ENCODE data around the gene PIGC.

The PIGC gene

GRCh38 chr1:172443666-172444453 lies at the start of gene PIGC:
TSS of gene PIGC (minus strand) at chr1:172444069. CDS start at chr1:172442622, 1,447 bp downstream.
- peak; percentile 72 for DNase-seq (ENCODE audit: low read depth)

GRCh38 chr1:172492421-172492820 lies 48.6 kb upstream of the PIGC start:
- no peak for DNase-seq (ENCODE audit: low read depth)

GRCh38 chr1:172489847-172490246 lies 46.0 kb upstream of the PIGC start:
- DNase-seq (ENCODE audit: low read depth), result no peak

GRCh38 chr1:172488393-172488792 lies 44.5 kb upstream of the PIGC start:
- DNase-seq (ENCODE audit: low read depth), result no peak

- DNase-seq (ENCODE audit: low read depth), result no peak
Measured at GRCh38 chr1:172487550-172487949, 43.7 kb upstream of the PIGC start.

GRCh38 chr1:172486805-172487454 lies 43.1 kb upstream of the PIGC start:
- no peak for DNase-seq (ENCODE audit: low read depth)

GRCh38 chr1:172485626-172486025 lies 41.8 kb upstream of the PIGC start:
- DNase-seq (ENCODE audit: low read depth), result no peak

GRCh38 chr1:172484252-172484651 lies 40.4 kb upstream of the PIGC start:
- DNase-seq (ENCODE audit: low read depth), result no peak

GRCh38 chr1:172483448-172483847 lies 39.6 kb upstream of the PIGC start:
- no peak for DNase-seq (ENCODE audit: low read depth)

- DNase-seq (ENCODE audit: low read depth), result no peak
Measured at GRCh38 chr1:172482044-172482443, 38.2 kb upstream of the PIGC start.

GRCh38 chr1:172480431-172480830 lies 36.6 kb upstream of the PIGC start:
- no peak for DNase-seq (ENCODE audit: low read depth)

- DNase-seq (ENCODE audit: low read depth), result no peak
Measured at GRCh38 chr1:172478485-172478884, 34.6 kb upstream of the PIGC start.

GRCh38 chr1:172477741-172478140 lies 33.9 kb upstream of the PIGC start:
- DNase-seq (ENCODE audit: low read depth), result no peak

GRCh38 chr1:172477216-172477615 lies 33.3 kb upstream of the PIGC start:
- DNase-seq (ENCODE audit: low read depth), result no peak

GRCh38 chr1:172476218-172476811 lies 32.4 kb upstream of the PIGC start:
- no peak for DNase-seq (ENCODE audit: low read depth)

GRCh38 chr1:172473842-172474241 lies 30.0 kb upstream of the PIGC start:
- DNase-seq (ENCODE audit: low read depth), result no peak

GRCh38 chr1:172473302-172473701 lies 29.4 kb upstream of the PIGC start:
- DNase-seq (ENCODE audit: low read depth), result no peak

GRCh38 chr1:172472495-172472894 lies 28.6 kb upstream of the PIGC start:
- no peak for DNase-seq (ENCODE audit: low read depth)

- DNase-seq (ENCODE audit: low read depth), result no peak
Measured at GRCh38 chr1:172471666-172472065, 27.8 kb upstream of the PIGC start.

- no peak for DNase-seq (ENCODE audit: low read depth)
Measured at GRCh38 chr1:172470149-172470548, 26.3 kb upstream of the PIGC start.

GRCh38 chr1:172469717-172470116 lies 25.8 kb upstream of the PIGC start:
- no peak for DNase-seq (ENCODE audit: low read depth)

- no peak for DNase-seq (ENCODE audit: low read depth)
Measured at GRCh38 chr1:172468296-172468695, 24.4 kb upstream of the PIGC start.

GRCh38 chr1:172467446-172467845 lies 23.6 kb upstream of the PIGC start:
- no peak for DNase-seq (ENCODE audit: low read depth)

All from stromal cell of bone marrow (primary cell).